CD4-positive, alpha-beta T cell treated with Interleukin-1 beta for 1 hour (primary cell): ENCODE results near the gene BRAF.
"Not testable (repeated sequence)": the region's sequence is repeated elsewhere in the genome, so short reads cannot be mapped to it uniquely, and the experiment has no call there.

Source experiments
- DNase-seq, 2 donors: peaks; one replicate each; pipeline ENCODE4 v3.0.0-alpha.2; 2020 to 2022

Gene BRAF

GRCh38 chr7:140917258-140917657 is 7.5 kb downstream of the BRAF start:
- DNase-seq, result no peak

GRCh38 chr7:140915935-140916555 is 8.7 kb downstream of the BRAF start:
- no peak for DNase-seq

- DNase-seq, result no peak
Measured at GRCh38 chr7:140914083-140914482, 10.6 kb downstream of the BRAF start.

GRCh38 chr7:140913596-140913928 is 11.2 kb downstream of the BRAF start:
- DNase-seq, result not testable (repeated sequence)

- DNase-seq, result no peak
Measured at GRCh38 chr7:140911746-140912145, 13.0 kb downstream of the BRAF start.

GRCh38 chr7:140909476-140910161 is 15.1 kb downstream of the BRAF start:
- DNase-seq, result no peak

- no peak for DNase-seq
Measured at GRCh38 chr7:140908361-140908760, 16.4 kb downstream of the BRAF start.

- DNase-seq, result no peak
Measured at GRCh38 chr7:140903741-140904480, 20.8 kb downstream of the BRAF start.

- peak in 1 of 2 donors; percentile 31 for DNase-seq
Measured at GRCh38 chr7:140902303-140902953, 22.3 kb downstream of the BRAF start.

- no peak for DNase-seq
Measured at GRCh38 chr7:140901941-140902302, 22.8 kb downstream of the BRAF start.

GRCh38 chr7:140899883-140900282 is 24.8 kb downstream of the BRAF start:
- DNase-seq, result no peak

GRCh38 chr7:140898786-140899536 is 25.8 kb downstream of the BRAF start:
- DNase-seq, result no peak

GRCh38 chr7:140896996-140897395 is 27.7 kb downstream of the BRAF start:
- DNase-seq, result no peak

- DNase-seq, result no peak
Measured at GRCh38 chr7:140889645-140890044, 35.1 kb downstream of the BRAF start.

- no peak for DNase-seq
Measured at GRCh38 chr7:140889150-140889549, 35.6 kb downstream of the BRAF start.

- DNase-seq, result no peak
Measured at GRCh38 chr7:140888087-140888486, 36.6 kb downstream of the BRAF start.

- DNase-seq, result no peak
Measured at GRCh38 chr7:140885735-140886334, 38.9 kb downstream of the BRAF start.

GRCh38 chr7:140883378-140883777 is 41.4 kb downstream of the BRAF start:
- DNase-seq, result no peak

- not testable (repeated sequence) for DNase-seq
Measured at GRCh38 chr7:140882834-140883233, 41.9 kb downstream of the BRAF start.

GRCh38 chr7:140881507-140882228 is 43.1 kb downstream of the BRAF start:
- DNase-seq, result no peak

GRCh38 chr7:140877249-140877524 is 47.5 kb downstream of the BRAF start:
- DNase-seq, result no peak
